Fibroblast of villous mesenchyme (primary cell): ENCODE measurements around the gene TOP2A. TPM values are rescaled to one million over a fixed set of nuclear protein-coding genes. Genes with fewer than 3 reads are reported as not detected.

ENCODE experiments used
- DNase-seq: peaks from one replicate; pipeline ENCODE4 v3.0.0-alpha.2; 2010; ENCODE audit warnings: low read depth
- H3K4me3 ChIP-seq: 2 replicates; pipeline ENCODE4 v1.5.1; 2011; ENCODE audit warnings: low read depth, mild to moderate bottlenecking, low read length
- CTCF ChIP-seq: IDR thresholded peaks from 2 replicates; pipeline ENCODE4 v1.5.1; 2012; ENCODE audit warnings: low read depth, mild to moderate bottlenecking, low read length; ENCODE audit not compliant: insufficient read depth
- total RNA-seq: library from RNA; depleted of rRNA; stranded (reverse); fragments of >200 nt; gene quantifications from 2 replicates; pipeline ENCODE4 v1.2.3, GENCODE V29; 2012

Gene TOP2A
- total RNA-seq, 1 donor = 105 TPM

GRCh38 chr17:40361925-40362695 lies 55.6 kb downstream of the TOP2A start:
- no peak for TF ChIP-seq CTCF
- peak overlapping the region; percentile 62 for H3K4me3 ChIP-seq
- DNase-seq = no peak

GRCh38 chr17:40361063-40361924 lies 56.4 kb downstream of the TOP2A start:
- no peak for TF ChIP-seq CTCF
- no peak for DNase-seq
- no peak overlapping the region for H3K4me3 ChIP-seq

DNA sequence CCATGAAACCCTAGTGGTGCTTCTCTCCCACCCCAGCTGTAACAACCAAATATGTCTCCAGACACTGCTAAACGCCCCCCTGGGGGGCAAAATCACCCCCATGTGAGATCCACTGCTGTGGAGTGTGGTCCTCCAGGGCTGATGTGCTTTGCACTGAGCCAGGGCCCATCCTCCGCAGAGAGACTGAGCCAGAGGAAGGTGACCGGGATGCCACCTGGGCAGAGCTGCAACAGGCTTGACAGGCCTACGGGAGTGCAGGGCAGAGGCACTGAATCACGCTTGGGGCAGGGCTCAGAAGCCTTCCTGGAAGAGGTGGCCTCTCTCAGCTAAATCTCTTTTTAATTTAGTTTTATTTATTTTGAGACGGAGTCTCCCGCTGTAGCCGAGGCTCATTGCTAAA lies 57.6 kb downstream of the TOP2A start:
- DNase-seq = no peak
- TF ChIP-seq CTCF = no peak
- H3K4me3 ChIP-seq = no peak overlapping the region

DNA sequence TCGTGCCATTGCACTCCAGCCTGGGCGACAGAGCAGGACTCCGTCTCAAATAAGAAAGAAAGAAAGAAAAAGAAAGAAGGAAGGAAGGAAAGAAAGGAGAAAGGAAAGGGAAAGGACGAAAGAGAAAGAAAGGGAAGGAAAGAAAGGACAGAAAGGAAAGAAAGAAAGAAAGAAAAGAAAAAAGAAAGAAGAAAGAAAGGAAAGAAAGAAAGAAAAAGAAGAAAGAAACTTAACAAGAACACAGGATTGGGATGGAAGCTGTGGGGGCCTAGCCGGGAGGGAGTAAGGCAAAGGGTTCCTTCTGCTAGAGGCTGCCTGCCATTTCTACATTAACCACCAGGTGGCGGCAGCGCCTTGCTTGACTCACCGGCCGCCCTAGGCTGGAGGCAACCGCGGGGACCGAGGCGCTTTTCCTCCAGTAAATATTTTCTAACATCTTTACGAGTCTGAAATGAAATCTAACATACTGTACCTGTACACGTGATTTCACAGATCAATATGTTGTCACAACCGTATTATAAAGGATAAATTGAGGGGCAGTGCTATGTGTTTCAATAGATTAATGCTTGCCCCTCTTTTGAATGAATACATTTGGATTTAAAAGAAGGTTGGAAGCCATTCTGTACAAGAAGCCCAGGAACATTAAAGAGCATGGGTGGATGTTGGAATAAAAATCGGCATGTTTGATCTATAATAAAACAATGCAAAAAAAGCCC lies 59.2 kb downstream of the TOP2A start:
- peak; percentile 88 for TF ChIP-seq CTCF
- H3K4me3 ChIP-seq = peak overlapping the region; percentile 32
- DNase-seq = peak; percentile 87

GRCh38 chr17:40356990-40357881 lies 60.5 kb downstream of the TOP2A start:
- DNase-seq = no peak
- TF ChIP-seq CTCF = no peak
- H3K4me3 ChIP-seq = no peak overlapping the region
